GM13977 (cell line): ENCODE data around the gene ANO4.

ENCODE experiments used
- DNase-seq: peaks from one replicate; pipeline ENCODE4 v3.0.0; 2012; ENCODE audit warnings: low spot score
- in situ Hi-C: fragments of 300-500 bp; cut with MboI; formaldehyde crosslinking; loops from one replicate; pipeline ENCODE4 v1.12.0; 2022; ENCODE audit warnings: low sequenced_read_pairs, low pct_unique_long_range_greater_than_20kb, mixed read lengths, inconsistent platforms; ENCODE audit not compliant: unreplicated experiment
- TF ChIP-seq, protein P1 (sequence below): IDR thresholded peaks from 2 replicates; pipeline ENCODE4 v1.5.1; 2012; ENCODE audit warnings: mild to moderate bottlenecking, control low read depth; ENCODE audit not compliant: insufficient read depth; ENCODE audit errors: extremely low read depth, missing control alignments

Gene ANO4

DNA sequence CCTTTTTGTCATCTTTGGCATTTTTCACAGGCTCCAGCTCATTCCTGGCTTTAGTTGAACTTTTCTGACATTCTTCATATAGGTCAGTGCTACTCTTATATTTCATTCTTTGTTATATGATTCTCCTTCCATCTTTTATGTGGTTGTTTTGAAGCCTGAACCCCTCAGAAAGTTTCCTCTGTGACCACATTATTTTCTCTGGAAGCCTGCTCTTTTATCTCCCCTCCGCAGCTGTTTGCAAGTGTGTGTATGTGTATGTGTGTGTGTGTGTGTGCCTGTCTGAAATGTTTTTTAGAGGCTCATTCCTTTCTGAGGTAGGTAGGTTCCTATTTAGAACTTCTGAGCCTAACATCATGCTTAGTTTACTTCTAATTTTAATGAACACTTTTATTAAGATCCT lies 47.6 kb downstream of the ANO4 start:
- in situ Hi-C loops, result loop anchor here (25.0 kb wide), 1 partner anchor 470 kb away; no protein-coding TSS in a partner anchor
- TF ChIP-seq, protein P1, sequence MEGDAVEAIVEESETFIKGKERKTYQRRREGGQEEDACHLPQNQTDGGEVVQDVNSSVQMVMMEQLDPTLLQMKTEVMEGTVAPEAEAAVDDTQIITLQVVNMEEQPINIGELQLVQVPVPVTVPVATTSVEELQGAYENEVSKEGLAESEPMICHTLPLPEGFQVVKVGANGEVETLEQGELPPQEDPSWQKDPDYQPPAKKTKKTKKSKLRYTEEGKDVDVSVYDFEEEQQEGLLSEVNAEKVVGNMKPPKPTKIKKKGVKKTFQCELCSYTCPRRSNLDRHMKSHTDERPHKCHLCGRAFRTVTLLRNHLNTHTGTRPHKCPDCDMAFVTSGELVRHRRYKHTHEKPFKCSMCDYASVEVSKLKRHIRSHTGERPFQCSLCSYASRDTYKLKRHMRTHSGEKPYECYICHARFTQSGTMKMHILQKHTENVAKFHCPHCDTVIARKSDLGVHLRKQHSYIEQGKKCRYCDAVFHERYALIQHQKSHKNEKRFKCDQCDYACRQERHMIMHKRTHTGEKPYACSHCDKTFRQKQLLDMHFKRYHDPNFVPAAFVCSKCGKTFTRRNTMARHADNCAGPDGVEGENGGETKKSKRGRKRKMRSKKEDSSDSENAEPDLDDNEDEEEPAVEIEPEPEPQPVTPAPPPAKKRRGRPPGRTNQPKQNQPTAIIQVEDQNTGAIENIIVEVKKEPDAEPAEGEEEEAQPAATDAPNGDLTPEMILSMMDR, result no peak
- DNase-seq, result no peak

GRCh38 chr12:100843061-100843460 lies 48.5 kb downstream of the ANO4 start:
- in situ Hi-C loops, result loop anchor here (25.0 kb wide), 1 partner anchor 469 kb away; no protein-coding TSS in a partner anchor
- TF ChIP-seq, protein P1, result no peak

GRCh38 chr12:100845095-100845494 lies 50.5 kb downstream of the ANO4 start:
- TF ChIP-seq, protein P1, result no peak
- no peak for DNase-seq
- in situ Hi-C loops, result loop anchor here (25.0 kb wide), 1 partner anchor 467 kb away; no protein-coding TSS in a partner anchor

More at GRCh38 chr12:100843061-100843460, 48.5 kb downstream of the ANO4 start:
- no peak for DNase-seq

GRCh38 chr12:100851637-100852036 lies 57.1 kb downstream of the ANO4 start:
- in situ Hi-C loops, result no loop called here
- TF ChIP-seq, protein P1, result no peak
- DNase-seq, result no peak

- TF ChIP-seq, protein P1, result no peak
- in situ Hi-C loops, result no loop called here
- no peak for DNase-seq
These were observed 62.8 kb downstream of the ANO4 start for GRCh38 chr12:100857418-100857817.

DNA sequence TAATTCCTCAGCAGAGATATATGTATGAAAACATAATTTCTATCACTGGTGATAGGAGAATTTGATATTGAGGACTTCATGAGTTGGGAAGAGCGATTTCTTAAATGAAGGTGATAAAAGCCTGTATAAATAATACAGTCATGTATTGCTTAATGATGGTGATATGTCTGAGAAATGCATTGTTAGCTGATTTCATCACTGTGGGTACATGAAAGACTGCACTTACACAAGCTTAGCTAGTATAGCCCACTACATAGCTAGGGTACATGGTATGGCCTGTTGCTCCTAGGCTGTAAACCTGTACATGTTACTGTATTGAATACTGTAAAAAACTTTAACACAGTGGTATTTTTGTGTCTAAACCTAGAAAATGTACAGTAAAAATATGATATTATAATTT lies 63.4 kb downstream of the ANO4 start:
- no peak for DNase-seq
- in situ Hi-C loops, result no loop called here
- TF ChIP-seq, protein P1, result no peak

- in situ Hi-C loops, result no loop called here
- TF ChIP-seq, protein P1, result no peak
- DNase-seq, result no peak
These were observed 64.1 kb downstream of the ANO4 start for GRCh38 chr12:100858656-100859055.
